ENCODE data around the gene RNF4.
"Not testable (repeated sequence)": the region's sequence is repeated elsewhere in the genome, so short reads cannot be mapped to it uniquely, and the experiment has no call there.

Gene RNF4

GRCh38 chr4:2468456-2469191 lies at the start of gene RNF4:
RNF4 (plus strand) TSS chr4:2469106; CDS start chr4:2490494, 21,388 bp downstream.
- DNase-seq = peak; percentile 94 to 98

GRCh38 chr4:2419814-2420213 lies 49.1 kb upstream of the RNF4 start:
- DNase-seq = peak in 1 of 2 experiments; percentile 10

- DNase-seq = no peak
Observed at GRCh38 chr4:2421928-2422327, 47.0 kb upstream of the RNF4 start.

GRCh38 chr4:2423066-2423465 lies 45.8 kb upstream of the RNF4 start:
- no peak for DNase-seq

GRCh38 chr4:2423695-2424094 lies 45.2 kb upstream of the RNF4 start:
- no peak for DNase-seq

- DNase-seq = no peak
Observed at GRCh38 chr4:2424581-2424980, 44.3 kb upstream of the RNF4 start.

- no peak for DNase-seq
Observed at GRCh38 chr4:2425386-2426068, 43.4 kb upstream of the RNF4 start.

- DNase-seq = no peak
Observed at GRCh38 chr4:2426069-2426397, 42.9 kb upstream of the RNF4 start.

- DNase-seq = no peak
Observed at GRCh38 chr4:2426711-2427275, 42.1 kb upstream of the RNF4 start.

GRCh38 chr4:2427383-2428334 lies 41.2 kb upstream of the RNF4 start:
- no peak for DNase-seq

- DNase-seq = no peak
Observed at GRCh38 chr4:2428496-2429213, 40.3 kb upstream of the RNF4 start.

- DNase-seq = not testable (repeated sequence)
Observed at GRCh38 chr4:2429945-2430757, 38.8 kb upstream of the RNF4 start.

GRCh38 chr4:2432004-2432403 lies 36.9 kb upstream of the RNF4 start:
- no peak for DNase-seq

GRCh38 chr4:2432991-2433530 lies 35.8 kb upstream of the RNF4 start:
- DNase-seq = no peak

GRCh38 chr4:2433609-2434350 lies 35.1 kb upstream of the RNF4 start:
- no peak for DNase-seq

GRCh38 chr4:2434420-2434819 lies 34.5 kb upstream of the RNF4 start:
- no peak for DNase-seq

GRCh38 chr4:2436301-2436700 lies 32.6 kb upstream of the RNF4 start:
- DNase-seq = peak; percentile 43 to 59

- DNase-seq = no peak
Observed at GRCh38 chr4:2436761-2437474, 32.0 kb upstream of the RNF4 start.

GRCh38 chr4:2437475-2438215 lies 31.3 kb upstream of the RNF4 start:
- no peak for DNase-seq
